ENCODE data around the gene ITPKB. TPM values are rescaled to one million over a fixed set of nuclear protein-coding genes. Genes with fewer than 3 reads are reported as not detected.

Gene ITPKB
- total and polyA plus RNA-seq, 2 experiments from 2014 or later, result 0.31 to 5.2 TPM

- TF ChIP-seq ZNF462 (CRISPR knock-in tag; IDR thresholded peaks at IDR 0.05) (no peak), JUNB (IDR thresholded peaks at IDR 0.05; ENCODE audit: unreplicated experiment) (no peak), EZH2 (IDR thresholded peaks at IDR 0.05; ENCODE audit: low read depth, unreplicated experiment) (no peak), NANOG (IDR thresholded peaks at IDR 0.05; ENCODE audit: borderline replicate concordance) (no peak), STAT1 (IDR thresholded peaks at IDR 0.05; ENCODE audit: unreplicated experiment) (no peak)
Observed at GRCh38 chr1:226700861-226701260, 38.2 kb downstream of the ITPKB start (continued).

GRCh38 chr1:226699166-226699565, 39.9 kb downstream of the ITPKB start:
- Mint-ChIP-seq H3K9me3 (no peaks in the 10 kb centered on the region), H3K27ac (no peak overlapping the region), H3K4me3 (no peak overlapping the region), H3K27me3 (ENCODE audit: insufficient read depth, low read depth, poor library complexity) (peaks cover 10% of the 10 kb centered on the region), H3K36me3 (ENCODE audit: low read depth) (no peaks in the 10 kb centered on the region), H3K4me1 (peaks cover 22% of the 10 kb centered on the region)
- Histone ChIP-seq H3K36me3 (ENCODE audit: insufficient read depth) (no peaks in the 10 kb centered on the region), H3K27ac (ENCODE audit: low read depth) (no peak overlapping the region), H3K4me2 (no peak overlapping the region), H3F3A (replicated peaks; ENCODE audit: low read depth) (no peaks in the 10 kb centered on the region; the same call in 1 of the 2 replicates), H3K79me2 (replicated peaks; ENCODE audit: insufficient read depth) (no peaks in the 10 kb centered on the region), H3K4me3 (no peak overlapping the region), H3K9me2 (ENCODE audit: insufficient read depth) (0 out of 2 replicates have a peak, but pooled peaks cover 3% of the 10 kb centered on the region), H4K20me1 (replicated peaks; ENCODE audit: insufficient read depth) (no peaks in the 10 kb centered on the region), H2AFZ (no peak overlapping the region), H3K27me3 (ENCODE audit: insufficient read depth) (no peaks in the 10 kb centered on the region), H3K4me1 (ENCODE audit: insufficient read depth) (peaks cover 24% of the 10 kb centered on the region)
- ATAC-seq (no peak), DNase-seq (ENCODE audit: low spot score) (no peak)
- TF ChIP-seq CTCF (conservative IDR thresholded peaks at IDR 0.05; ENCODE audit: low read depth in 2 of 2) (no peak), ZNF462 (CRISPR knock-in tag; IDR thresholded peaks at IDR 0.05) (no peak), POLR2AphosphoS5 (IDR thresholded peaks at IDR 0.05; ENCODE audit: low read depth) (no peak), EZH2 (IDR thresholded peaks at IDR 0.05; ENCODE audit: low read depth, unreplicated experiment) (no peak), JUNB (IDR thresholded peaks at IDR 0.05; ENCODE audit: unreplicated experiment) (no peak), EZH2phosphoT487 (IDR thresholded peaks at IDR 0.05; ENCODE audit: unreplicated experiment) (no peak)

Data from GM23338 (cell line).